K562 (cell line): ENCODE measurements around the gene IFNGR2. TPM values are rescaled to one million over a fixed set of nuclear protein-coding genes. Genes with fewer than 3 reads are reported as not detected.
A peak's percentile ranks its signal among the peaks of the same experiment; 100 is the strongest.

Source experiments
- ATF4 ChIP-seq: fragments of 450-650 bp; formaldehyde crosslinking; IDR thresholded peaks from 2 replicates; pipeline ENCODE4 v1.4.0; 2022; ENCODE audit warnings: mild to moderate bottlenecking, moderate library complexity
- BACH1 ChIP-seq: fragments of 200-800 bp; sonication (Bioruptor generic); IDR thresholded peaks from 2 replicates; pipeline ENCODE4 v1.6.1; 2016; ENCODE audit warnings: missing genetic modification characterization, missing compliant biosample characterization
- BHLHE40 ChIP-seq: IDR thresholded peaks from 2 replicates; pipeline ENCODE4 v1.6.1; 2011; ENCODE audit warnings: low read length, improper control_type of control experiment
- CREB5 ChIP-seq: fragments of 250-450 bp; sonication (Bioruptor Pico); IDR thresholded peaks from 2 replicates; pipeline ENCODE4 v1.5.0; 2020; ENCODE audit warnings: mild to moderate bottlenecking
- ESRRA ChIP-seq: fragments of 450-650 bp; IDR thresholded peaks from 2 replicates; pipeline ENCODE4 v1.6.1; 2014; ENCODE audit warnings: low read depth, mild to moderate bottlenecking, moderate library complexity, borderline replicate concordance
- FOXK2 ChIP-seq, 2 experiments: fragments of 450-650 bp; IDR thresholded peaks in 1 of 2; conservative IDR thresholded peaks in 1 of 2; 2 replicates each; pipeline ENCODE4 v1.6.1; 2016; ENCODE audit warnings: low read depth in 2 of 2, mild to moderate bottlenecking in 1 of 2
- HCFC1 ChIP-seq: IDR thresholded peaks from 2 replicates; pipeline ENCODE4 v1.6.1; 2012; ENCODE audit warnings: low read depth, low read length, improper control_type of control experiment
- ILF3 ChIP-seq: fragments of 450-650 bp; IDR thresholded peaks from 2 replicates; pipeline ENCODE4 v1.6.1; 2018; ENCODE audit warnings: antibody characterized with exemption, mild to moderate bottlenecking, moderate library complexity, borderline replicate concordance
- KLF1 ChIP-seq: fragments of 450-650 bp; IDR thresholded peaks from 2 replicates; pipeline ENCODE4 v1.6.1; 2016; ENCODE audit warnings: missing genetic modification characterization, missing compliant biosample characterization
- MED1 ChIP-seq: sonication (generic); formaldehyde crosslinking; IDR thresholded peaks from 2 replicates; pipeline ENCODE4 v1.8.1; 2023; ENCODE audit warnings: missing genetic modification reagents, borderline replicate concordance
- NFRKB ChIP-seq: fragments of 450-650 bp; IDR thresholded peaks from 2 replicates; pipeline ENCODE4 v1.6.1; 2016; ENCODE audit warnings: low read depth
- RBM34 ChIP-seq: fragments of 200-400 bp; formaldehyde crosslinking; IDR thresholded peaks from 2 replicates; pipeline ENCODE4 v1.6.1; 2018; ENCODE audit warnings: low read length, borderline replicate concordance; ENCODE audit not compliant: insufficient read depth
- SMAD1 ChIP-seq: fragments of 150-350 bp; IDR thresholded peaks from 2 replicates; pipeline ENCODE4 v1.6.1; 2014; ENCODE audit warnings: low read length, low read depth; ENCODE audit not compliant: partially characterized antibody
- SMAD3 ChIP-seq: fragments of 450-650 bp; formaldehyde crosslinking; conservative IDR thresholded peaks from 2 replicates; pipeline ENCODE4 v1.4.0; 2020; ENCODE audit warnings: mild to moderate bottlenecking
- SREBF2 ChIP-seq: sonication (generic); formaldehyde crosslinking; IDR thresholded peaks from 2 replicates; pipeline ENCODE4 v1.4.0; 2020; ENCODE audit warnings: mild to moderate bottlenecking, missing genetic modification reagents
- VEZF1 ChIP-seq: fragments of 200-800 bp; sonication (Bioruptor generic); IDR thresholded peaks from 2 replicates; pipeline ENCODE4 v1.6.1; 2017; ENCODE audit warnings: missing genetic modification characterization, missing compliant biosample characterization
- ZFX ChIP-seq: sonication (generic); formaldehyde crosslinking; IDR thresholded peaks from 2 replicates; pipeline ENCODE4 v1.8.0; 2022; ENCODE audit warnings: mild to moderate bottlenecking, missing genetic modification reagents, moderate library complexity
- ZKSCAN1 ChIP-seq: fragments of 150-350 bp; IDR thresholded peaks from 2 replicates; pipeline ENCODE4 v1.6.1; 2016; ENCODE audit warnings: low read depth, low read length
- ZNF212 ChIP-seq: fragments of 450-650 bp; formaldehyde crosslinking; IDR thresholded peaks from 2 replicates; pipeline ENCODE4 v1.4.0; 2020; ENCODE audit warnings: mild to moderate bottlenecking
- ZNF445 ChIP-seq: fragments of 250-450 bp; sonication (Bioruptor Pico); IDR thresholded peaks from 2 replicates; pipeline ENCODE4 v1.4.0; 2020; ENCODE audit warnings: low read depth, mild to moderate bottlenecking, moderate library complexity
- ZNF511 ChIP-seq: sonication (generic); formaldehyde crosslinking; IDR thresholded peaks from 2 replicates; pipeline ENCODE4 v1.8.0; 2022; ENCODE audit warnings: mild to moderate bottlenecking, missing genetic modification reagents
- polyA plus RNA-seq, 8 experiments: library from polyadenylated mRNA; depleted of rRNA in 4 of 8; stranded (reverse) in 5 of 8; unstranded in 3 of 8; fragments of >200 nt; fragmentation: Nextera tagmentation in 2 of 8; fragmentation: Illumina TruSeq in 1 of 8; extraction: Ambion mirVana in 2 of 8; extraction: Trizol in 1 of 8; gene quantifications; 2 replicates each; pipeline versions ENCODE4 v1.2.1 to v1.2.3, GENCODE V29; 2011 to 2014; ENCODE audit warnings: inconsistent platforms in 1 of 8, missing spikeins in 1 of 8
- total RNA-seq, 7 experiments: library from RNA; depleted of rRNA in 6 of 7; stranded (reverse); fragments of >200 nt in 6 of 7; fragmentation: Illumina TruSeq in 2 of 7; extraction: Trizol in 2 of 7; gene quantifications; 2 replicates each; pipeline versions ENCODE4 v1.2.1 to v1.2.3, GENCODE V29; 2011 to 2021; ENCODE audit warnings: low replicate concordance in 1 of 7

The IFNGR2 gene
- total and polyA plus RNA-seq, 9 of the 15 experiments (the other 6 are each of a cell fraction or from before 2014, with no cell fraction given) = 6.7 to 58.0 (median 28.5) TPM

GRCh38 chr21:33383056-33383888 lies 19.9 kb upstream of the IFNGR2 start (continued):
- TF ChIP-seq RBM34 (no peak), ZKSCAN1 (no peak), VEZF1 (no peak), ZNF445 (no peak), SMAD3 (CRISPR knock-in tag) (no peak), ATF4 (CRISPR knock-in tag) (no peak), BACH1 (tag) (peak; percentile 52; the same call in 1 of the 2 replicates), MED1 (CRISPR knock-in tag) (no peak), ZNF511 (no peak), HCFC1 (no peak), CREB5 (CRISPR knock-in tag) (no peak), SMAD1 (no peak), ILF3 (no peak), KLF1 (0 out of 2 replicates have a peak, but pooled peaks have one; percentile 19), SREBF2 (CRISPR knock-in tag) (no peak), BHLHE40 (peak; percentile 73), ESRRA (0 out of 2 replicates have a peak, but pooled peaks have one; percentile 12), ZFX (CRISPR knock-in tag) (no peak), FOXK2 (conservative IDR thresholded peaks at IDR 0.05 in 1 of 2, IDR thresholded peaks at IDR 0.05 in 1 of 2; ENCODE audit: low read depth in 2 of 2) (peak in 1 of 2 experiments; percentile 12; a peak in 1 of 4 replicates), NFRKB (peak; percentile 45; the same call in 1 of the 2 replicates), ZNF212 (CRISPR knock-in tag) (no peak)
